Upper lobe of right lung (tissue), 1 donor: Measurements from ENCODE around the gene LDB1. TPM values are rescaled to one million over a fixed set of nuclear protein-coding genes. Genes with fewer than 3 reads are reported as not detected.

ENCODE experiments used
- ATAC-seq: fragments of 200-7000 bp; cut with Tn5 transposase; one replicate; pipeline ENCODE4 v1.9.1; 2020; ENCODE audit warnings: mild to moderate bottlenecking, moderate library complexity
- DNase-seq: peaks from one replicate; pipeline ENCODE4 v3.0.0-alpha.2; 2020
- H3K27ac ChIP-seq: fragments of 200-600 bp; one replicate; pipeline ENCODE4 v1.8.0; 2022
- H3K27me3 ChIP-seq: fragments of 200-600 bp; one replicate; pipeline ENCODE4 v1.8.0; 2022; ENCODE audit warnings: mild to moderate bottlenecking
- H3K36me3 ChIP-seq: fragments of 200-600 bp; one replicate; pipeline ENCODE4 v1.8.0; 2022
- H3K4me1 ChIP-seq: fragments of 200-600 bp; one replicate; pipeline ENCODE4 v1.8.0; 2022
- H3K4me3 ChIP-seq: fragments of 200-600 bp; one replicate; pipeline ENCODE4 v1.8.0; 2022; ENCODE audit warnings: mild to moderate bottlenecking
- H3K9me3 ChIP-seq: fragments of 200-600 bp; one replicate; pipeline ENCODE4 v1.8.0; 2022
- intact Hi-C: fragments of 100-400 bp; cut with DNase I; formaldehyde crosslinking; loops from one replicate; pipeline ENCODE4 v1.11.0; 2022
- total RNA-seq: library from RNA; stranded (reverse); fragmentation: NEBNext Ultra II Directional; extraction: Animal tissue kit (Norgen Biotek cat#: 25700); gene quantifications from one replicate; pipeline ENCODE4 v1.2.1, GENCODE V29; 2021
- TF ChIP-seq, protein P1 (sequence below): fragments of 200-600 bp; IDR thresholded peaks from one replicate; pipeline ENCODE4 v1.8.0; 2022; ENCODE audit warnings: antibody characterized with exemption
- donor health status: DM: no; HTN: yes; CAD: no; lungs with severe emphysema.

Gene LDB1
- total RNA-seq, 1 donor from 2014 or later = 60.1 TPM

GRCh38 chr10:102113261-102113955, 6.8 kb downstream of the LDB1 start:
- no peak for DNase-seq
- Histone ChIP-seq H3K4me3 (peak overlapping the region; percentile 70), H3K27ac (peak overlapping the region; percentile 84), H3K36me3 (peaks cover 33% of the 10 kb centered on the region), H3K27me3 (no peaks in the 10 kb centered on the region), H3K9me3 (no peaks in the 10 kb centered on the region), H3K4me1 (peaks cover 55% of the 10 kb centered on the region)
- no peak for ATAC-seq
- TF ChIP-seq, protein P1, sequence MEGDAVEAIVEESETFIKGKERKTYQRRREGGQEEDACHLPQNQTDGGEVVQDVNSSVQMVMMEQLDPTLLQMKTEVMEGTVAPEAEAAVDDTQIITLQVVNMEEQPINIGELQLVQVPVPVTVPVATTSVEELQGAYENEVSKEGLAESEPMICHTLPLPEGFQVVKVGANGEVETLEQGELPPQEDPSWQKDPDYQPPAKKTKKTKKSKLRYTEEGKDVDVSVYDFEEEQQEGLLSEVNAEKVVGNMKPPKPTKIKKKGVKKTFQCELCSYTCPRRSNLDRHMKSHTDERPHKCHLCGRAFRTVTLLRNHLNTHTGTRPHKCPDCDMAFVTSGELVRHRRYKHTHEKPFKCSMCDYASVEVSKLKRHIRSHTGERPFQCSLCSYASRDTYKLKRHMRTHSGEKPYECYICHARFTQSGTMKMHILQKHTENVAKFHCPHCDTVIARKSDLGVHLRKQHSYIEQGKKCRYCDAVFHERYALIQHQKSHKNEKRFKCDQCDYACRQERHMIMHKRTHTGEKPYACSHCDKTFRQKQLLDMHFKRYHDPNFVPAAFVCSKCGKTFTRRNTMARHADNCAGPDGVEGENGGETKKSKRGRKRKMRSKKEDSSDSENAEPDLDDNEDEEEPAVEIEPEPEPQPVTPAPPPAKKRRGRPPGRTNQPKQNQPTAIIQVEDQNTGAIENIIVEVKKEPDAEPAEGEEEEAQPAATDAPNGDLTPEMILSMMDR = no peak
- intact Hi-C loops = no loop called here

GRCh38 chr10:102112210-102112817, 7.9 kb downstream of the LDB1 start:
- TF ChIP-seq, protein P1 = peak; percentile 17
- Histone ChIP-seq H3K27me3 (no peaks in the 10 kb centered on the region), H3K9me3 (no peaks in the 10 kb centered on the region), H3K4me3 (no peak overlapping the region), H3K4me1 (peaks cover 44% of the 10 kb centered on the region), H3K27ac (no peak overlapping the region), H3K36me3 (peaks cover 44% of the 10 kb centered on the region)
- DNase-seq = no peak
- intact Hi-C loops = no loop called here
- no peak for ATAC-seq

GRCh38 chr10:102111276-102111675, 8.9 kb downstream of the LDB1 start:
- peaks cover 53% of the 10 kb centered on the region for H3K36me3 ChIP-seq
- intact Hi-C loops = no loop called here
- H3K27me3 ChIP-seq = no peaks in the 10 kb centered on the region
- H3K27ac ChIP-seq = no peak overlapping the region
- no peak overlapping the region for H3K4me3 ChIP-seq
- H3K4me1 ChIP-seq = peaks cover 34% of the 10 kb centered on the region
- no peak for DNase-seq
- ATAC-seq = no peak
- TF ChIP-seq, protein P1 = no peak
- H3K9me3 ChIP-seq = no peaks in the 10 kb centered on the region

GRCh38 chr10:102109166-102110116, 10.7 kb downstream of the LDB1 start:
- TF ChIP-seq, protein P1 = no peak
- no peak for ATAC-seq
- H3K36me3 ChIP-seq = peaks cover 53% of the 10 kb centered on the region
- intact Hi-C loops = no loop called here
- no peaks in the 10 kb centered on the region for H3K27me3 ChIP-seq
- no peak for DNase-seq
- H3K9me3 ChIP-seq = no peaks in the 10 kb centered on the region
- H3K27ac ChIP-seq = no peak overlapping the region
- peaks cover 20% of the 10 kb centered on the region for H3K4me1 ChIP-seq
- H3K4me3 ChIP-seq = no peak overlapping the region

- no peak overlapping the region for H3K27ac ChIP-seq
- peaks cover 57% of the 10 kb centered on the region for H3K36me3 ChIP-seq
- no peak for DNase-seq
- intact Hi-C loops = no loop called here
- H3K27me3 ChIP-seq = no peaks in the 10 kb centered on the region
- H3K4me3 ChIP-seq = no peak overlapping the region
- no peaks in the 10 kb centered on the region for H3K4me1 ChIP-seq
- no peaks in the 10 kb centered on the region for H3K9me3 ChIP-seq
- TF ChIP-seq, protein P1 = no peak
- ATAC-seq = no peak
Observed at GRCh38 chr10:102106998-102107397, 13.2 kb downstream of the LDB1 start.
